Parathyroid adenoma (tissue), 2 donors: ENCODE data around the gene CNKSR3.

Experiments
- H2AFZ ChIP-seq: fragments of 300-600 bp; sonication (generic); one replicate; pipeline ENCODE4 v1.7.0; 2017; ENCODE audit warnings: antibody characterized with exemption, mild to moderate bottlenecking
- H3K27ac ChIP-seq: fragments of 300-600 bp; sonication (generic); one replicate; pipeline ENCODE4 v1.7.0; 2017
- H3K27me3 ChIP-seq: fragments of 300-600 bp; sonication (generic); one replicate; pipeline ENCODE4 v1.7.0; 2017; ENCODE audit warnings: low read length; ENCODE audit not compliant: control insufficient read depth, insufficient read depth
- H3K36me3 ChIP-seq: fragments of 300-600 bp; sonication (generic); one replicate; pipeline ENCODE4 v1.7.0; 2017; ENCODE audit warnings: low read length; ENCODE audit not compliant: control insufficient read depth, insufficient read depth
- H3K4me1 ChIP-seq: fragments of 300-600 bp; sonication (generic); one replicate; pipeline ENCODE4 v1.7.0; 2017; ENCODE audit warnings: control low read depth
- H3K4me2 ChIP-seq: fragments of 300-600 bp; sonication (generic); one replicate; pipeline ENCODE4 v1.7.0; 2017; ENCODE audit warnings: low read length
- H3K4me3 ChIP-seq: fragments of 300-600 bp; sonication (generic); one replicate; pipeline ENCODE4 v1.7.0; 2017; ENCODE audit warnings: low read depth, low read length
- H3K79me2 ChIP-seq: fragments of 300-600 bp; sonication (generic); one replicate; pipeline ENCODE4 v1.7.0; 2017; ENCODE audit warnings: control low read depth
- H3K9ac ChIP-seq: fragments of 300-600 bp; sonication (generic); one replicate; pipeline ENCODE4 v1.7.0; 2017; ENCODE audit warnings: mild to moderate bottlenecking
- H3K9me3 ChIP-seq: fragments of 300-600 bp; sonication (generic); one replicate; pipeline ENCODE4 v1.7.0; 2017; ENCODE audit warnings: low read length; ENCODE audit not compliant: control insufficient read depth
- TF ChIP-seq, protein P1 (sequence below): fragments of 300-600 bp; sonication (generic); IDR thresholded peaks from one replicate; pipeline ENCODE4 v1.7.0; 2017; ENCODE audit warnings: antibody characterized with exemption, mild to moderate bottlenecking
- donor health status: primary hyperparathyroidism.

CNKSR3 gene

GRCh38 chr6:154397491-154398195, 112.8 kb downstream of the CNKSR3 start:
- no peak overlapping the region for H3K27ac ChIP-seq
- H3K4me2 ChIP-seq: no peak overlapping the region
- H3K9me3 ChIP-seq: no peaks in the 10 kb centered on the region
- H2AFZ ChIP-seq: no peak overlapping the region
- no peak overlapping the region for H3K9ac ChIP-seq
- no peaks in the 10 kb centered on the region for H3K36me3 ChIP-seq
- H3K4me3 ChIP-seq: no peak overlapping the region
- H3K79me2 ChIP-seq: no peaks in the 10 kb centered on the region
- TF ChIP-seq, protein P1, sequence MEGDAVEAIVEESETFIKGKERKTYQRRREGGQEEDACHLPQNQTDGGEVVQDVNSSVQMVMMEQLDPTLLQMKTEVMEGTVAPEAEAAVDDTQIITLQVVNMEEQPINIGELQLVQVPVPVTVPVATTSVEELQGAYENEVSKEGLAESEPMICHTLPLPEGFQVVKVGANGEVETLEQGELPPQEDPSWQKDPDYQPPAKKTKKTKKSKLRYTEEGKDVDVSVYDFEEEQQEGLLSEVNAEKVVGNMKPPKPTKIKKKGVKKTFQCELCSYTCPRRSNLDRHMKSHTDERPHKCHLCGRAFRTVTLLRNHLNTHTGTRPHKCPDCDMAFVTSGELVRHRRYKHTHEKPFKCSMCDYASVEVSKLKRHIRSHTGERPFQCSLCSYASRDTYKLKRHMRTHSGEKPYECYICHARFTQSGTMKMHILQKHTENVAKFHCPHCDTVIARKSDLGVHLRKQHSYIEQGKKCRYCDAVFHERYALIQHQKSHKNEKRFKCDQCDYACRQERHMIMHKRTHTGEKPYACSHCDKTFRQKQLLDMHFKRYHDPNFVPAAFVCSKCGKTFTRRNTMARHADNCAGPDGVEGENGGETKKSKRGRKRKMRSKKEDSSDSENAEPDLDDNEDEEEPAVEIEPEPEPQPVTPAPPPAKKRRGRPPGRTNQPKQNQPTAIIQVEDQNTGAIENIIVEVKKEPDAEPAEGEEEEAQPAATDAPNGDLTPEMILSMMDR: no peak
- H3K4me1 ChIP-seq: no peaks in the 10 kb centered on the region
- no peaks in the 10 kb centered on the region for H3K27me3 ChIP-seq

- no peaks in the 10 kb centered on the region for H3K79me2 ChIP-seq
- no peaks in the 10 kb centered on the region for H3K4me1 ChIP-seq
- H3K27ac ChIP-seq: no peak overlapping the region
- H3K27me3 ChIP-seq: no peaks in the 10 kb centered on the region
- TF ChIP-seq, protein P1: no peak
- no peak overlapping the region for H3K4me3 ChIP-seq
- H3K9me3 ChIP-seq: no peaks in the 10 kb centered on the region
- H2AFZ ChIP-seq: no peak overlapping the region
- no peak overlapping the region for H3K4me2 ChIP-seq
- H3K36me3 ChIP-seq: no peaks in the 10 kb centered on the region
- H3K9ac ChIP-seq: no peak overlapping the region
Observed at GRCh38 chr6:154395878-154396277, 114.6 kb downstream of the CNKSR3 start.

GRCh38 chr6:154395316-154395715, 115.2 kb downstream of the CNKSR3 start:
- no peaks in the 10 kb centered on the region for H3K4me1 ChIP-seq
- H3K4me2 ChIP-seq: no peak overlapping the region
- no peaks in the 10 kb centered on the region for H3K27me3 ChIP-seq
- no peak overlapping the region for H3K27ac ChIP-seq
- H3K9me3 ChIP-seq: no peaks in the 10 kb centered on the region
- H3K36me3 ChIP-seq: no peaks in the 10 kb centered on the region
- TF ChIP-seq, protein P1: no peak
- no peaks in the 10 kb centered on the region for H3K79me2 ChIP-seq
- H3K9ac ChIP-seq: no peak overlapping the region
- no peak overlapping the region for H2AFZ ChIP-seq
- H3K4me3 ChIP-seq: no peak overlapping the region

DNA sequence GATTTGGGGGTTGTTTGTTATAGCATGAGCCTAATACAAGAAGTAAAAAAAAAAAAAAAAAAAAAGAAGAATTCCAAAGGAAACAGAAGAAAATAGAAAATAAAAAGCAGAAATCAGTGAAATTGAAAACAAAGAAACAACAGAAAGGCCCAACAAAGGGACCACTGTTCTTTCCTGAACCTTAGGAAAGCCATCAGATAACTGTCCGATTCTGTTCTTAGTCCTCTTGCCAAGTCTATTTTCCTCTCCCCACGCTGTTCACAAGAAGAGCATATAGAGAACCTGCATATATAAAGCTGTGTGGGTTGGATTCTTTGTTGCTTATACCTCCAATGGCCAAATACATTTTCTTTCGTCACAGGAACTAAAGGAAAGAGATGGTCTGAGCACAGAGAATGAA, 115.9 kb downstream of the CNKSR3 start:
- H3K27ac ChIP-seq: no peak overlapping the region
- no peak overlapping the region for H3K4me3 ChIP-seq
- H3K36me3 ChIP-seq: no peaks in the 10 kb centered on the region
- no peak overlapping the region for H2AFZ ChIP-seq
- H3K4me2 ChIP-seq: no peak overlapping the region
- TF ChIP-seq, protein P1: no peak
- no peaks in the 10 kb centered on the region for H3K4me1 ChIP-seq
- H3K79me2 ChIP-seq: no peaks in the 10 kb centered on the region
- H3K9ac ChIP-seq: no peak overlapping the region
- no peaks in the 10 kb centered on the region for H3K27me3 ChIP-seq
- H3K9me3 ChIP-seq: no peaks in the 10 kb centered on the region

DNA sequence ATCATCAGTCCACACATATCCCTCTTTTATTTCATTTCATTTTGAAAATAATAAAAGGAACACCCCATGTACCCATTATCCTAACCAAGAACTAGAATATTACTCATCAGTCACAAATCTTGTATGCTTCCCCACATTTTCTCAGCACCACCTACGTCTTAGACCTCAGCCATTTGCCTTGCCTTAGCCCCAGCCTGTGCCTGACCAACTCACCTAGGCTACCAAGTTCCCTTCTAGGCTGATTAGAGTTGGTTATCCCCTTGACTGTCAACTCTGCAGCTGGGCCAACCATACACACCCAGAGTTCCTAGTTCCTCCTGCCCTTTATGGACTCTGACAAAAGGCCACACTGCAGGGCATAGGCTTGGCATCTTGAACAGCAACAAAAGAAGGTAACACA, 120.5 kb downstream of the CNKSR3 start:
- H3K27ac ChIP-seq: no peak overlapping the region
- no peak overlapping the region for H3K9ac ChIP-seq
- H3K79me2 ChIP-seq: no peaks in the 10 kb centered on the region
- no peak overlapping the region for H3K4me2 ChIP-seq
- no peaks in the 10 kb centered on the region for H3K9me3 ChIP-seq
- H2AFZ ChIP-seq: no peak overlapping the region
- H3K36me3 ChIP-seq: no peaks in the 10 kb centered on the region
- H3K4me3 ChIP-seq: no peak overlapping the region
- TF ChIP-seq, protein P1: no peak
- H3K27me3 ChIP-seq: no peaks in the 10 kb centered on the region
- no peaks in the 10 kb centered on the region for H3K4me1 ChIP-seq
